Endothelial cell of hepatic sinusoid (primary cell): ENCODE measurements around the gene CHERP.
"Not testable (repeated sequence)": the region's sequence is repeated elsewhere in the genome, so short reads cannot be mapped to it uniquely, and the experiment has no call there.

Experiments
- in situ Hi-C: cut with HindIII; loops from 2 replicates; pipeline ENCODE4 v1.10.0; 2017; ENCODE audit warnings: low sequenced_read_pairs

CHERP gene

DNA sequence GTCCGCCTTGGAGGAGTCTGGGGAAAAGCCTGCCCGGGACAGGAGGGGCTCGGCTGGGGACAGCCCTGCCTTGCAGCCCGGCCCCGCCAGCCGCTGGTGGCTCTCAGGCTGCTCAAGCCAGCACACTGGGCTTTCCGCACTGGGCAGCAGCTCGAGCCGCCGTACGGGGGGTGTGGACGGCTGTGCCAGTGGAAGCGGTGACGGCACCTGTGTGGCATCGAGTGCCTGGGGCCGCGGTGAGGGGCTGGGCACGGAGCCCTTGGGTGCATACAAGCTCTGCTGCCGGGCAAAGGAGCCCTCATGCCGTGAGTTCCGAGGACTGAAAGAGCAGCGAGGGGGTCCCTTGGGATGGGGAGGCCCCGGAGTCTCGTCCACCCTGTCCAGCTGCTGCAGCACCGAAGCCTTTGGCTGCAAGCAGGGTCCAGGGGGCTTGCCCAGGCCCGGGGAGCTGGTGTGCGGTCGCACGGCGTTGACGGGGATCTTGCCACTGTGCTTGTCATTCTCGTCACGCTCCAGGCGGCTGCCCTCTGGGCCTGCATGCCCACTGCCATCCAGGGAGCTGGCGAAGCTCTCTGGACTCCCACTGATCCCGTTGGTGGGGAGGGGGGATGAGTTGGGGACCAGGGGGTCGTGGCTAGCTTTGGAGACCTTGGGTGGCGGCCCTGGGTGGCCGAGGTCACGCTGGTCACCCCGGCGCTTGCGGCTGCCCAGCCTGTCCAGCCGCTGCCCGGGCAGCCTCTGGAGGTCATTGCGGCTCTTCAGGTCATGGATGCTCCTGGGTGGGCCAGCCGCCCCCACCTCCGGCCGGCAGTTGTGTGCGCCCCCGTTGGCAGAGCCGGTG is 34.7 kb upstream of the CHERP start:
- in situ Hi-C loops, result no loop called here

DNA sequence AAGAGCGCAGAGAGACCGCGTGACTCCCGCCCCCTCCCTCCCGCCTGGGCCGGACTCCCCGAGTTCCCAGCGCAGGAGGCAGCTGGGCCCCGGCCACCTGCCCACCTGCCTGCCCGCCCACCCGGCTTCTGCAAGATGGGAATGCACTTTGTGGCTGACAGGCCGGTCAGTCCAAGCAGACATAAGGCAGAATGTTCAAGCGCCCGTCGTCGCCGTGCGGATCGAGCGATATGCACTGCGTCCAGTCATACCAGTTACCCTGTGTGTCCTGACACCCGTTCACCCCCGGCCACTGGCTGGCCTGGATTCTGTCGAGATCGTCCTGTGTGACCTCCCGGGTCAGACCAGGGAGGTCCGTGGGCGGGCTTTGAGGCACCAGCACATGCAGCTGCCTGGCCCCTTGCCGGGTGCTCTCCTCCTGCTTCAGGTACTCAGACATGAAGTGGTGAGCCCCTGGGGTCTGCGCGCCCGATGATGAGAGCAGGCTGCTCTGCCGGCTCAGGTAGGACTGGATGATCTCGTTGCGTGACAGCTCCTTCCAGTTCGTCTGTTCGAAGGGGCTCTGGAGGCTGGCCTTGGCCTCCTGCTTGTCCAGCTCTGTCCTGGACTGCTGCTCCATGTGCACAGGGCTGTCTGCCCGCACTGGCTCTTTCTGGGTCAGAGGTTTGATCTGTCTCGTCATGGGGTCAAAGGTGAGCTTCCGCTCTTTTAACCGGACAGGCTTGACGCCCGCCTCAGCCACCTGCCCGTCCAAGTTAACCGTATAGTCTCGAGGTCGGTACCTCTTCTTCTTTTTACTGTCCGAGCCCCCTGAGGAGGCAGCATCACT is 33.8 kb upstream of the CHERP start:
- in situ Hi-C loops, result no loop called here

DNA sequence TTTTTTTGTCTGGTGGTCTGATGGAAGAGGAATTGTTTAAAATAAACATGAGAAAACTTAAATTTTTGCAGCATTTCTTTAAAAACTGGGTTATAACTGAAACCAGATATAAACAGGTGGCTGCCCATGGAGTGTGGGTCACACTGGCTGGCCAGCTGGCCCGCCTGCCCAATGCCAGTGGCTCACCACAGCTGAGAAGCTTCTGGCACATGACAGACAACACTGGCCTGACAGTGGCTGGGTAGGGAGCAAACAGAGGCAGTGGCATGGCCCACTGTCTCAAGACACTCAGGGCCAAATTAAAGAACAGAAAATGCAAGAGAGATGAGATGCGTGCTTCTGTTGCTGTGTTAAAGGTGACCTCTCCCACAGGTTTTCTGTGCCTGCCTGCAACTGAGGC is 33.0 kb upstream of the CHERP start:
- in situ Hi-C loops, result no loop called here

DNA sequence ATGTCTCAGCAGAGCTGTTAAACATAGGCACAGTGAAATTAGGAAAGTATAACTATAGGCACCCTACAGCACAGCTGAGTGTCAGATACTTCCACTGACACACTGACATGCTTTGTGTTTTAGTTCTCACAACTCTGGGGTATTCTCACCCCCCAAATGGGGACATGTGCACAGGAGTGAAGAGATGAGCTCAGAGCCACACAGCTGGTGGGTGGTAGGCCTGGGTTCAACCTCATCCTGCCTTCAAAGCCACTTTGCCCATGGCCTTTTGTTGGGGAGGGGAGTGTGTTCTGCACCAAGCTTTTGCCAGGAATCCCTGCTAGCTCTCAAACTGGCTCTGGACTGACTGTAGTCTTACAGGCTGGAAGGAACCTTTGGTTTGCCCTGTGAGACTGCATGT is 31.7 kb upstream of the CHERP start:
- in situ Hi-C loops, result loop anchor here (5.0 kb wide), 1 partner anchor 48 kb away; no protein-coding TSS in a partner anchor

DNA sequence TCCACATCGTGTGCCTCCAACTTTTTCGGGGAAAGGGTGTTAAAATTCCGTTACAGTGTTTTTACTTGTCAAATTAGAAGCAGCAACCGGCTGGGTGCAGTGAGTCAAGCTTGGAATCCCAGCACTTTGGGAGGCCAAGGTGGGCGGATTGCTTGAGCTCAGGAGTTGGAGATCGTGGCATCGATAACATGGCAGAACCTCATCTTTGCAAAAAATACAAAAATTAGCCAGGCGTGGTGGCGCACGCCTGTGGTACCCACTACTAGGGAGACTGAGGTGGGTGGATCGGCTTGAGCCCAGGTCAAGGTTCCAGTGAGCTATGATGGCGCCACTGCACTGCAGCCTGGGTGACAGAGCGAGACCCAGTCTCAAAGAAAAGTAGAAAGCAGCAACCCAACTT is 31.1 kb upstream of the CHERP start:
- in situ Hi-C loops, result loop anchor here (5.0 kb wide), 1 partner anchor 49 kb away; no protein-coding TSS in a partner anchor

DNA sequence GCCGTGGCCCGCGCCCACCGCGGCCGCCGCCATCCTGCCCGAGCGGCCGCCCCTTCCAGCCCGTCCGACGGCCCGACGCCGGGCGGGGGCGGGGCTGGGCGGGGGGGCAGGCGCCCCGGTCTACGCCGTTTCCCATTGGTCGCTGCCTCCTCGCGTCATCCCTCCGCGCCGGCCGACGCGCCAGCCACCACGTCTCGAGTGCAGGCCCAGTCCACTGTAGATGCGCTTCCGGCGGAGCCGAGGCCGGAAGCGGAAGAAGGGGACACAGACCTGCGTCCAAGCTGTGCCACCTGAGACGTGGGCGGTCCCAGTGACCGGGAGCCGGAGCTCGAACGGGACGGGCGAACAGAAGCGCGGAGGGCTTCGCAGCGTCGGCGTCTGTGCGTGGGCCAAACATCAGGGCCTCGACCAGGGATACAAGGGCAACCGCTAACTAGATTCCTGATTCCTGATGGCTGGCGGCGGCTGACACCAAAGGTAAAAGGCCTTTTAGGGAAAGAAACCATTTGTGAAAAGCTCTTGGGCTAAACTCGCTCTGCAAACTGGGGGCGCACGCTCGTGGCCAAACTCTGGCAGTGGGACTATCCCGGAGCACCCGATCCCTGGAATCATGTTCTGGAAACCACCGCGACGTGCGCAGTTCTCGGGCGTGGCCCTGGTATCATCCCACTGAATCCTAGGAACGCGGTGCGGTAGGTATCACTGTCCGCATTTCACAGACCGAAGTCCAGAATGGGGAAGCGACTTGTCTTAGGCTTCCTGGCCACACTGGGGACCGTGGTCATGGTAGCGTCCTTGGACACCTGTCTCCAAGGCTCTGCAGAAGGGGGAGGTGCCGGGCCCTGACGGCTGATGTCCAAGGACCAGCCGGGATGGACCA is 30.3 kb upstream of the CHERP start, which contains the start of gene SLC35E1:
TSS of gene SLC35E1 (minus strand) at position 84 of the 880 bp plus-strand sequence. CDS start at position 33, 51 bp downstream.
- in situ Hi-C loops, result loop anchor here (5.0 kb wide), 1 partner anchor 50 kb away; no protein-coding TSS in a partner anchor

DNA sequence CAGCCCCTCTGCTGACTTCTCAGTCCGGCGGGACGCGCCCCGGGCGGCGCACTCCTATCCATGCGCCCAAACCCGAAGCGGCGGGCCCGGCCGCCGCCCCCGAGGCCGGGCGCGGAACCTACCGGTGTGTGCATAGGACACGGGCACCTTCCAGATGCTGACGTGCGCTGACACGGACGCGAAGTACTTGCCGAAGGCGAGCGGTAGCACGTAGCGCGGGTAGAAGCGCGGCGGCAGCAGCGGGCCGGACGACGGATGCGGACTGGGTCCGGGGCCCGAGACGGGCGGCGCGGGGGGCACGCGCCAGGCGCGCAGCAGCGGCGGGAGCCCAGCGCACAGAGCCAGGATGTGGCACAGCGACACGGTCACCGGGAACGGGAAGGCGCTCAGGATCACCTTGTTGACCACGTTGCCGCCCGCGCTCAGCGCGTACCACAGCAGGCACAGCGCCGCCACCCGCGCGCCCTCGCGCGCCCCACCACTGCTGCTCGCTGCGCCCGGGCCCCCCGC is 29.6 kb upstream of the CHERP start:
- in situ Hi-C loops, result loop anchor here (5.0 kb wide), 1 partner anchor 50 kb away; no protein-coding TSS in a partner anchor

DNA sequence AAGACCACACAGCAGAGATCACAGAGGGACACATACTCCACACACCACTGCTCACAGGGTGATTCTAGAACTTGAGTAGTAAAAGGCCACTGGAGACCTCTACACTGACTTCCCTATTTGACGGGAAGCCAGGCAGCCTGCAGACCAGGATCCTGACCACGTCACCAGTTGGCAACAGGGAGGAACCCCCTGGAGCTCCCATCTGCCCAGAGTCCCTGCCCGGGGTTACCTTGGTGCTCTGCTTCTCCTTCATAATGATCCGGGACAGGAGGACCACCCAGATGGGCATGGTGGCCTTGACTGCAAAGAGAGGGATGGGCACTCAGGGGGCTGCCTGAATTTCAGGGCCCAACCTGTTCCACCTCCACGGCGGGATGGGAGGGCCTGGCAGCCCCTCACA is 29.0 kb upstream of the CHERP start:
- in situ Hi-C loops, result loop anchor here (5.0 kb wide), 1 partner anchor 51 kb away; no protein-coding TSS in a partner anchor

DNA sequence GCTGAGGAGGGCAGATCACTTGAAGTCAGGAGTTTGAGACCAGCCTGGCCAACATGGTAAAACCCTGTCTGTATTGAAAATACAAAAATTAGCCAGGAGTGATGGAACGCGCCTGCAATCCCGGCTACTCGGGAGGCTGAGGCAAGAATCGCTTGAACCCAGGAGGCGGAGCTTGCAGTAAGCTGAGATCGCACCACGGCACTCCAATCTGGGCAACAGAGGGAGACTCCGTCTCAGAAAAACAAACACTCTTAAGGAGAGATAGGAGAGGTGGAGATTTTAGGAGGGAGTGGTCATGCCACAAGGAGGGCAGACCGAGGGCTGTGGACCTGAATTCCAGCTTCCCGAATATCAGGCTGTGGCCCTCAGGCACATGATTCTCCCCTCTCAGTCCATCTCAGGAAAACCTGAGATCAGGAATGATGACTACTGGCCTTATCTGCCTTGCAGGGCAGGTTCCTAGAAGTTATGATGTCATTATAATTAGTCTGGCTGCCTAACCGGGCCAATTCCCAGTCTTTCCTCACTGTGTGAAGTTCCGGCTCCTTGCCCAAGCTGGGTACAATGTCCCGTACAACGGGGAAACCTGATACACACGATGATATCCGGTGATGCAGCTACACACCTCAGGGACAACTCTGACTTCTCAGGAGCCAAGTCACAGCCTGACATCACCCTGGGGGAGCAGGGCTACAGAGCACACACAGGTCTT is 27.5 kb upstream of the CHERP start:
- in situ Hi-C loops, result loop anchor here (5.0 kb wide), 1 partner anchor 53 kb away; no protein-coding TSS in a partner anchor

DNA sequence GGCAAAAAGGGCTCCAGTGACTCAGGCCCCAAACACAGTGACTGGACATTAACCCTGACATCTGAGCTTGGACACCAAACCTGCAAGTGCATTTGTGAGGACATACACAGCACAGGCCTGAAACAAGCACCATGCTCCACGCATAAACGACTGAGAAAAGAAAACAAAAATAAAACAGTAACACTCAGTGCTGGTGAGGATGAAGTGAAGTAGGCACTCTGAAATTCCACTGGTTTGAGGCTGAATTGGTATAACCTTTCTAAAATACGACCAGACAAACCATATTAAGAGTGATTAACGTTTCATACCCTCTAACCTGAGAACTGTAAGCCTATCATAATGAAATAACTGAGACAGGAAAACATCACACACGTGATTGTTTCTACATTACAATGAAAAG is 24.5 kb upstream of the CHERP start:
- in situ Hi-C loops, result no loop called here

DNA sequence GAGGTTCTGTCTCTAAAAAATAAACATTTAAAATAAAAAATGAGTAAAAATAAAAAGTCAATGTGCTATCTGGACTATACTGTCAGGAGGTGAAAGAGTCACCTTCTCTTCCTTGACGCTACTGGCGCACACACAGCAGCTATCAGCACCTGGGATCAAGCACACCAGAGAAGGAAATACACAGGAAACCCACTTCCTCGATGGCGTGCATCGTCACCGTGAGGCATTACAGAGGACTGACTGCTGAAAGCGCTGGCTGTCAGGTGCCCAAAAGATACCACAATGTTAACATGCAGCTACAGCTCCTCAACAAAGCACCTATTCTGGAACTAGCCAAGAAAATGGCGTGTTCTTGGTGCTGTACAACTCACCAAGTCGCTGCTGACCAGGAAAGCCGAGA is 23.9 kb upstream of the CHERP start:
- in situ Hi-C loops, result no loop called here

DNA sequence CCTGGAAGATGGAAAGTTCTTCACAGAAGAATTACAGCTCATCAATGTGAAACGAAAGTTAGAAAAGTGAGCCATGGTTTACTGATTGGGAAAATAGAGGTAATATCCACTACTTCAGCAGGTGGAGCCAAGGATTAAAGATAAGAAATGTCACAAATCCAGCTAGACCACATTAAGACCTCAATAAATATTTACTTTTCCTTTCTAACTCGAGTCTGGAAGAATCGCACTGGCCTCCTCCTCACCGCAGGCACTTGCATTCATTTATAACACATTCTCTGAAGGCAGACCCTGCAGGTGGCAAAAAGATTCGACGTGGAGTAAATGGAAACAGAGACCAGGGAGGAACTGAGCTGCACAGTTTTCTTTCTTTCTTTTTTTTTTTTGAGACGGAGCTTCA is 22.6 kb upstream of the CHERP start:
- in situ Hi-C loops, result no loop called here

DNA sequence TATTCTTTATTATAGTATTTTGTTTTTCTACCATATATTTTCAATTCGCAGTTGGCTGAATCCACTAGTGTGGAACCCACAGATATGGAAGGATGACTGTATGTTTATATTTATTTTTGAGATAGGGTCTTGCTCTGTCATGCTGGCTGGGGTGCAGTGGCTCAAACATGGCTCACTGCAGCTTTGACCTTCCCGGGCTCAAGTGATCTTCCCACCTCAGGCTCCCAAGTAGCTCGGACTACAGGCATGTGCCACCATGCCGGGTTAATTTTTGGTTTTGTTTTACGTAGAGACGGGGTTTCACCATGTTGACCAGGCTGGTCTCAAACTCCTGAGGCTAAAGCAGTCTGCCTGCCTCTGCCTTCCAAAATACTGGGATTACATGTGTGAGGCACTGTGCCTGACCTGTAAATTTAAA is 20.4 kb upstream of the CHERP start:
- in situ Hi-C loops, result no loop called here

DNA sequence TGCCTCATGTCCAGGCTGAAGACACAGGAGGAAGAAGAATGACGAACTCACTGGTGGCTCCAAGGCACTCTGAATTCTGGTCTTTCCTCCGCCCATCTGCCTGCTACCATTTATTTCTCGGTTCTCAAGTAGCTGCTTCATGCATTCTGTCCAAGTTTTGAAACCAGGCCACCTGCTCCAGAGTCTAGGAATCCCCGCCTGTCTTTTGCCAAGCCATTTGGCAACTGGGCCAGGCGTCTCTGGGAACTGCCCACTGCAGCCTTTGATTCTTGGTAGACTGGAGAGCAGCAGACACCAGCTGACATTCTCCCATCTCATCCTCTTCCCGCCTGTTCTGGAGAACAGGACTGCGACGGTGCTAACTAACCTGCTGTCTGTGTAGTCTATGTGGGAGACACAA is 19.1 kb upstream of the CHERP start:
- in situ Hi-C loops, result no loop called here

DNA sequence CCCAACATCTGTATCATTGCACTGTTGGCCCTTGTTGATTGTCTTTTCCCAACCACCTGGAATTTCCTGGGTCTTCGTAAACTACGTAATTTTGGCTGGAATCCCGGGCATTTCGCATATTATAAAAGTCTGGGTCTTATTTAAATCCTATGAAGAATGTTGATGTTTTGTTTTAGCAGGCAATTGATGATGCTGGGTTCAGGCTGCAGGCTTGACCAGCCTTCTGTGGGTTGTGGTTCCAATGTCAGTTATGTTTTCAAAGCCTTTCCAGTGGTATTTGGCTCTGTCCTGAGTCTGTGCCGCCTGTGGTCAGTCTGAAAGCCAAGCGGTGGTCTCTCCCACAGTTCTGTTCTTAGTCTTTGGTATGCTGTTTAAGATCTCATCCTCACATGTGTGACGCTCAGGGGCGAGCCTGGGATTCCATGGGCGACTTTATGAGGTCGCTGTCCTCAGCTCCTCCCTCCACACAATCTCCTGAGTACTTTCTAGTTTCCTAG is 17.6 kb upstream of the CHERP start:
- in situ Hi-C loops, result no loop called here

DNA sequence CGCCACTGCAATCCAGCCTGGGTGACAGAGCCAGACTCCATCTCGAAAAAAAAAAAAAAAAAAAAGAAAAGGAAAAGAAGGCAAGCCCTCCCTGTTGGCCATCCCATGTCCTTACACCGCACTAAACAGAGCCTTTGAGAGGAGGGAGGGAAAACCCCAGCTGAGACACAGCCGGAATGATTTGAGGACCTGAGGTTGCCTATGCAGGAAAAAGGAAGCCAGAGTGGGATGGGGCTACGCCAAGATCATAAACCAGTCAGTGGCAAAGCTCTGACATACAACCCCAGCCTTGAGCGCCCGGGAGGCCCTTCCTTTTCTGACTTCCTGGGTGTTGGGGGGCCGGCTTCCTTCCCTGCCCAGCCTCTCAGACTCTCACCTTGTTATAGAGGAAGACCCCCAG is 12.5 kb upstream of the CHERP start:
- in situ Hi-C loops, result no loop called here

DNA sequence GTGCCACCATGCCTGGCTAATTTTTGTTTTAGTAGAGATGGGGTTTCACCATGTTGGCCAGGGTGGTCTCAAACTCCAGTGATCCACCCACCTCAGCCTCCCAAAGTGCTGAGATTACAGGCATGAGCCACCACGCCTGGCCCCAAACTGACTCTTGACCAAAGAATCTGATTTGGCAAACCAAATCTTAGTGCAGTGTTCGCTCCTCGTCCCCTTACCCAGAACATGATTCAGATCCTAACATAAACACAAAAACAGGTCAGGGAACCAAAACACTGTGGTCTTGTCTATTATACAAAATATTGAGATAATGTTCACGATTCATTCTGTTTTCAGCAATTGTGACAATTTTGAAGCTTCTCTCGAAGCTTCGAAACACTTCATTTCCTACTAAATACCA is 9.7 kb upstream of the CHERP start:
- in situ Hi-C loops, result not testable (repeated sequence)

DNA sequence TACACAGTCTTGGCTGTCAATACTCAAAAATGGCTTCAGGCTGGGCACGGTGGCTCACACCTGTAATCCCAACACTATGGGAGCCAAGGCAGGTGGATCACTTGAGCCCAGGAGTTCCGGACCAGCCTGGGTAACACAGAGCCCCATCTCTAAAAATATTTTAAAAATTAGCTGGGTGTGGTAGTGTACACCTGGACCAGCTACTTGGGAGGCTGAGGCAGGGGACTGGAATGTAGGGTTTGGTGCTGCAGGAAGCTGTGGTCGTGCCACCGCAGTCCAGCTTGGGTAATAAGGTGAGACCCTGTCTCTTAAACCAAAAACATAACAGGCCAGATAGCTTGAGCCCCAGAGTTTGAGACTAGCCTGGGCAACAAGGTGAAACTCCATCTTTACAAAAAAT is 6.7 kb upstream of the CHERP start:
- in situ Hi-C loops, result no loop called here

DNA sequence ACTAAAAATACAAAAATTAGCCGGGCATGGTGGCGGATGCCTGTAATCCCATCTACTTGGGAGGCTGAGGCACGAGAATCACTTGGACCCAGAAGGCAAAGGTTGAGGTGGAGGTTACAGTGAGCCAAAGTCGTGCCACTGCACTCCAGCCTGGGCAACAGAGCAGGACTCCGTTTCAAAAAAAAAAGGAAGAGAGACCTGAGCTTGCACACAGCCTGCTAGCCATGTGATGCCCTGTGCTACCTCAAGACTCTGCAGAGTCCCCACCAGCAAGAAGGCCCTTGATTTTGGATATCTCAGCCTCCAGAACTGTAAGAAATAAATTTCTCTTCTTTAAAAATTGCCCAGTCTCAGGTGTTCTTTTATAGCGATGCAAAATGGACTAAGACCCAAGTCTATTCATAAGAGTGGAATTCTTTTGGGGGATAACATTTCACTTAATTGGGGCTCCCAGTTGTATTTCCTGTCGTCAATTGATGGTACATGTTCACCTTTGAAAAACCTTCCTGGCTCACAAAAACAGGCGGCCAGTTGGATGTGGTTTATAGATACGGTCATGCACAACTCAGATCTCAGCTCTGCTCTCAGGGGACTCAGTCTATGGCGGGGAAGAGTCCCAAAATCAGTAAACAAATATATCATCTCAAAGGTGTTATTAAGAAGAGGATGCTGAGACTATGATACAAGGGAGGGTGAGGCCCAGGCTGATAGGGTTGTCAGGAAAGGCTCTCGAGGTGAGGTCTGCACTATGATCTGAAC is 2.4 kb upstream of the CHERP start:
- in situ Hi-C loops, result no loop called here
